GM18909 (cell line): ENCODE measurements around the gene SORCS2.

Experiments used
- ATAC-seq: cut with Tn5 transposase; IDR thresholded peaks from one replicate; pipeline ENCODE4 v1.9.1; 2021; ENCODE audit warnings: mild to moderate bottlenecking; ENCODE audit not compliant: unreplicated experiment, poor library complexity

Gene SORCS2

DNA sequence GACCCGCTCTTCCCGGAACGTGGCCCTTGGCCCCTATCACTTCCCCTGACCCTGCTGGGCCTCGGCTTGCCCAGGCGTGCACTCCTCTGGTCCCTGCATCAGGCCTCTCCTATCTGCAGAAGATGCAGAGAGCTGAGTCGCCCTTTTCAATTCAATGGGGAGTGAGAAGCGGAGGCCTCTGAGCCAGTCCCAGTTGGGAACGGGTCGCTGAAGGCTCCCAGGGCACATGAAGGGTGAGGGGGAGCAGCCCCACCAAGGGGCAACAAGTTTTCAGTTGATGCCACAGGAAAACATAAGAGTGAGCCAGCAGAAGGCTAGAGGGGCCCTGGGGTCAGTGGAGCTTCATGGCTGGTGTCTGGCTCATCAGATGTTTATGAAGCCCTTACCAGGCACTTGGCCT, 225.3 kb downstream of the SORCS2 start:
- ATAC-seq = no peak

GRCh38 chr4:7418131-7418943, 226.0 kb downstream of the SORCS2 start:
- ATAC-seq = no peak

GRCh38 chr4:7419961-7420660, 227.8 kb downstream of the SORCS2 start:
- ATAC-seq = no peak

GRCh38 chr4:7420661-7421040, 228.3 kb downstream of the SORCS2 start:
- ATAC-seq = no peak

DNA sequence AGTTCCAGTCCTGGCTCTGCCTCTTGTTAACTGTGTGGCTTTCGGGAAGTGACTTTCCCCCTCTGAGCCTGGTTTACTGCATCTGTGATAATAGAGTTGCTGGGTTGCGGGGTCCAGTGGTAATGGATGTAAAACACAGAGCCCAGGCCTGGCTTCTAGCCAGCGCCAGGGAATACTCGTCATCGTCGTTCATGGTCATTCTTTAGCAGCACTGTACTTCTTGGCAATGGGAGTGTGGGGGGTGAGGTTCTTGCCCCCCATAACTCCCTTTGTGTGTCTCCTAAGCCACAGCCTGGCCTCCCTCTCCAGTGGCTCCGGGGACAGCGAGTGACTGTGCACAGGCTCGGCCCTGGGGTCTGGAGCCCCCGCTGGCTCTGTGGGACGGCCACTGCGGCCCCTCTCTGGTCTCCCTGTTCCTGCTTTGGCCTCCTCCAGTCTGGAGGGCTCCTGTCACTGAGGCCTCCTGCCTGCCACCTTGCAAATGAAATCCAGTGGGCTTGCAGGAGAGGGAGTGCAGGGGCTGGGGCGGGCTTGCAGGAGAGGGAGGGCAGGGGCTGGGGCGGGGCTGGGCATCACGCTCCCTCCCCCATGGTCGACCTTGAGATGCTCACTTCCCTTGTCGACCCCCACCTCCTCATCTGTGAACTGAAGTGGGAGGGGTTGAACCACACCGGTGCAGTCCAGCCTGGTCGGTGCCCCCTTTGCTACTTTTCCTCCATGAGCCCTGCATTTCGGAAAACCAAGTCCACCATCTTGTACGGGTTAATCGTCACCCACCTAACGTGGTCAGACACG, 229.2 kb downstream of the SORCS2 start:
- ATAC-seq = no peak

GRCh38 chr4:7422151-7422897, 230.0 kb downstream of the SORCS2 start:
- ATAC-seq = no peak

DNA sequence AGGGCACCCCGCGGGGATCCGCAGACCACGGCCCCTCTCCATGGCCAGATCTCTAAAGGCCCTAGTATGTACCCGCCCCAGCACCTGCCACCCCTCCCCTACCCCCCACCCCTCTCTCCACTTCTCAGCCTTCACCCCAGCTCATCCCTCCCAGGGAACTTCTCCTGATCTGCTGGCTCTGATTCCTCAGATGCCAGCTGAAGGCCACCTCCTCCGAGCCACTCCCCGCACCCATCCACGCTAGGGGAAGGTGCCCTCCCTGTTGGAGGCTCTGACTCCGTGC, 230.5 kb downstream of the SORCS2 start:
- ATAC-seq = no peak

- ATAC-seq = no peak
Measured at GRCh38 chr4:7423391-7423790, 231.1 kb downstream of the SORCS2 start.

DNA sequence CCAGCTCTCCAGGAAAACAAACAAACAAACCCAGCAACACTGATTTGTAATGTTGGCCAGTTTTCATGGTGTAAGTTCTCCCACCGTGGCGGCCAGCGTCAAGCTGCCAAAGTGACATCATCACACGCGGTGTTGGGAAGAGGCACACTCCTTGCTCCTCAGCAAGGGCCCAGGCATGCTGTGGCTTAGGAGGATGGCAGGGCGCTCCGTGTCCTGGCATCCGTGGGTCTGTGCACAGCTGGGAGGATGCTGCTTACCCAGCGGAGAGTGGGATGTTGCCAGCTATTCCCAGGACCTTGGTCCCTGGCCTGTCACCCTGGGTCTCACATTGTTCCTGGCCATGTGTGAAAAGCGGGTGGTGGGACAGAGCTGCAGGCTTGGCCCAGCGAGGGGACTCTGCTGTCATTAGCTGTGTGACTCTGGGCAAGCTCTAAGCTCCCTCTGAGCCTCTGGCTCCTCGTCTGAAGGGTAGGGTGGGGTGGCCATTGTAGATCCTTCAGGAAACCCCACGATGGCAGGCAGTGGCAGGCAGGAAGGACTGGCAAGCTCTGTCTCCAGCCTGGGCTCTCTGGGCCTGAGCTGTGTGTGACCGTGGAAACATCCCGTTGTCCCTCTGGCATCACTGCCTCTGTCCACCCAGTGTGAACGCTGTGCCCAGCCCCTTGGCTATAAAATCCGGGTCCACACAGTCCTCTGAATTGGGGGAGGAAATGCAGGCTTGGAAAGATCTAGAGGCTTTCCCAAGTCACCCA, 231.6 kb downstream of the SORCS2 start:
- no peak for ATAC-seq

DNA sequence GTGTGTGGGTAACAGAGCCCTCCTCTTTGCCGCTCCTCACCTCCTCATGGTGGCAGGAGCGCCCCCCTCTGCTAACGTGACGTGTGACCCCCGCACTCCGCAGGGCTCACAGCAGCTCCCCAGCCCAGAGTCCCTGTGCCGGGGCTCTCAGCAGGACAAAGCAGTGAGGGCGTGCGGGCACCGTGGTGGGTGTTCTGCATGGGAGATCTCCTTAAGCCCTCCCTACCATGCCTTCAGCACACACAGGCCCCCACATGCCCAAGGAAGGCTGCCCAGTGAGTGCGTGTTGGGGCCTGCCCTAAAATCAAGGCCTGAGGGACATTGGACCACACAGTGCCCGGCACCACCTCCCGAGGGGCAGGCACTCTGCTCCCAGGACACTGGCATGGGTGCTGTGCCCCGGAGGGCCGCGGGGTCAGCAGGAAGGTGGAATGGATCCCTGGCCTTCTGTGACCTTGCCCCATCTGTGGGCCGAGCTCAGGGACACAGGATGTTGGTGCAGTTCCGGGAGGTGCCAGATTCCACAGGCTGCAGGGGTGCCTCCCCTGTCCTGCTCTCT, 232.3 kb downstream of the SORCS2 start:
- no peak for ATAC-seq

- no peak for ATAC-seq
Measured at GRCh38 chr4:7425124-7425523, 232.8 kb downstream of the SORCS2 start.

- no peak for ATAC-seq
Measured at GRCh38 chr4:7425591-7426468, 233.5 kb downstream of the SORCS2 start.

- no peak for ATAC-seq
Measured at GRCh38 chr4:7426525-7427171, 234.3 kb downstream of the SORCS2 start.

- no peak for ATAC-seq
Measured at GRCh38 chr4:7427361-7427760, 235.0 kb downstream of the SORCS2 start.

GRCh38 chr4:7427831-7428260, 235.5 kb downstream of the SORCS2 start:
- no peak for ATAC-seq

- ATAC-seq = no peak
Measured at GRCh38 chr4:7428261-7429068, 236.1 kb downstream of the SORCS2 start.

GRCh38 chr4:7429069-7429416, 236.7 kb downstream of the SORCS2 start:
- ATAC-seq = no peak
